Measurements from ENCODE around the gene CDT1.

Gene CDT1

DNA sequence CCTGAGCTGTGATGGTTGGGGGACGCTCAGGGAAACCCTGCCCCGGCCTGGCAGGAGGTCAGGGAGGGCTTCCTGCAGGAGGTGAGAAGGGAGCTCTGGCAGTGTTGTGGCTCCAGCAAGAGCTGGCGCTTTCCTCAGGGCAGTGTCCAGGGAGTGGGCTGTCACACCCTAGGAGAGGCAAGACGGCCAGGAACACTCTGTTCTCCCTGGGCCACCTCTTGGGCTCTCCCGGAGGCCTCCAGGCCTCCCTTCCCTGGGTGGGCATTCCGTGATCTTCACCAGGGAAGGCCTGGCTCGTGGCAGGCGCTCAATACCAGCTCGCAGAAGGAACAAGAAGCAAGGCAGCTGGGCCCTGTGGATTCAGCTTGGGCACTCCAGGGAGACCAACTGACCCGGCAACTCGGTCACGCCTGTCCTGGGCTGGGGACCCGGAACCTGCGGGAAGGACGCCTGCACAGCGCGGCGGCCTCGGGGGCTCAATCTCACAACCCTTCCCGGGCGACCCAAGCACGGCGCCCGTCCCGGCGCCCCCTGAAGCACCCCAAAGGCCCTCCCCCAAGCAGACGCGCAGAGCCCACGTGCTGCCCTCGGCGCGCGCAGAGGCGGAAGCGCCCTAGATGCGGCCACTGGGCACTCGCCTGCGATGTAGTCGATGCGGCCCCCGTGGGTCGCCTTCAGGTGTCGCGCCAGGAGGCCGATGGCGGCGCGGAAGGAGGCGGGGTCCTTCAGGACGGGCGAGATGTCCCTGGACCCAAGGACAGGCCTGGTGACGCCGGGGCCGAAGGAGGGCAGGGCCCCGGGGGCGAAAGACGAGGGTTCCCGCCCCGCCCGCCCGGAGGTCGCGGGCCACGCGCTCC, 7.6 kb downstream of the CDT1 start:
- peak overlapping the region; percentile 94 for H3K4me3 ChIP-seq (ENCODE audit: low read depth, low read length)
- TF ChIP-seq, protein P1, sequence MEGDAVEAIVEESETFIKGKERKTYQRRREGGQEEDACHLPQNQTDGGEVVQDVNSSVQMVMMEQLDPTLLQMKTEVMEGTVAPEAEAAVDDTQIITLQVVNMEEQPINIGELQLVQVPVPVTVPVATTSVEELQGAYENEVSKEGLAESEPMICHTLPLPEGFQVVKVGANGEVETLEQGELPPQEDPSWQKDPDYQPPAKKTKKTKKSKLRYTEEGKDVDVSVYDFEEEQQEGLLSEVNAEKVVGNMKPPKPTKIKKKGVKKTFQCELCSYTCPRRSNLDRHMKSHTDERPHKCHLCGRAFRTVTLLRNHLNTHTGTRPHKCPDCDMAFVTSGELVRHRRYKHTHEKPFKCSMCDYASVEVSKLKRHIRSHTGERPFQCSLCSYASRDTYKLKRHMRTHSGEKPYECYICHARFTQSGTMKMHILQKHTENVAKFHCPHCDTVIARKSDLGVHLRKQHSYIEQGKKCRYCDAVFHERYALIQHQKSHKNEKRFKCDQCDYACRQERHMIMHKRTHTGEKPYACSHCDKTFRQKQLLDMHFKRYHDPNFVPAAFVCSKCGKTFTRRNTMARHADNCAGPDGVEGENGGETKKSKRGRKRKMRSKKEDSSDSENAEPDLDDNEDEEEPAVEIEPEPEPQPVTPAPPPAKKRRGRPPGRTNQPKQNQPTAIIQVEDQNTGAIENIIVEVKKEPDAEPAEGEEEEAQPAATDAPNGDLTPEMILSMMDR (IDR thresholded peaks at IDR 0.05; ENCODE audit: borderline replicate concordance, insufficient read depth, low read depth, low read length), result no peak

DNA sequence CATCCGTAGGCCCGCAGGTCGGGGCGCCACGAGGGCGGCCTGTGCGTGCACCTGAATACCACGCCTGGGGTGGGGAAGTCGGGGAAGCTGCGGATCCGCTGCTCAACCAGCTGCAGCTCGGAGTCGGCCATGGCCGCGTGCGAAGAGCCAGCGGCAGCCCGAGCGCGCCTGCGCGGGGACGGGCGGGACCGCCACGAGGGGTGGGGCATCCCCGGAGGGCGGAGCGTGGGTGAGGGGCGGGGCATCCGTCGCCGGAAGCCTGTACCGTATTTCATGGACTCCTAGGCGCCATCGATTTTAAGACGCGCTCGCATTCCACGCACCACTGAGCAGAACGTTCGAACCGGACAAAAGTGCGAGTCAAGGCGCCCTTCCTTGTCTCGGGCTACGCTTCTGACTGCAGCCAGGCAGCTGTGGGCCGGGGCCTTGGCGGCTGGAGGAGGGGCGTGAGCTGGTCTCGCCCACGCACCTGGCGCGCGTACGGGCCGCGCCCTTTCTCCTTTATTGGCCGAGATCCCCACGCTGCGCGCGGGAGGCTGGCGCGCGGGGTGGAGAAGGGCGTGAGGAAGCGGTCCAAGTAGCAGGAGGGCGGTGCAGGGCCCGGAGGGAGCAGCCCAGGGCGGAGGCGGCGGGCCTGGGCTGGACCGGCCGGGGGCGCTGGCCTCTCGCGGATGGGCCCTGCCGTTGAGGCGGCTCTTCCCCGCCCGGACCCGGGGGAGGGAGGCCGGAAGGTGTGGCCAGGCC, 8.4 kb downstream of the CDT1 start, which contains the start of gene APRT:
Gene APRT (minus strand): TSS at position 160 of the 744 bp plus-strand sequence. CDS start 29 bp downstream, at position 131.
- H3K4me3 ChIP-seq (ENCODE audit: low read depth, low read length), result peak within 1 kb of the TSS; percentile 94
- TF ChIP-seq, protein P1 (IDR thresholded peaks at IDR 0.05; ENCODE audit: borderline replicate concordance, insufficient read depth, low read depth, low read length), result no peak

GRCh38 chr16:88812513-88813268, 9.1 kb downstream of the CDT1 start:
- H3K4me3 ChIP-seq (ENCODE audit: low read depth, low read length), result peak overlapping the region; percentile 94
- TF ChIP-seq, protein P1 (IDR thresholded peaks at IDR 0.05; ENCODE audit: borderline replicate concordance, insufficient read depth, low read depth, low read length), result no peak

- TF ChIP-seq, protein P1 (IDR thresholded peaks at IDR 0.05; ENCODE audit: borderline replicate concordance, insufficient read depth, low read depth, low read length), result no peak
- H3K4me3 ChIP-seq (ENCODE audit: low read depth, low read length), result no peak overlapping the region
Observed at GRCh38 chr16:88813269-88814143, 9.9 kb downstream of the CDT1 start.

- TF ChIP-seq, protein P1 (IDR thresholded peaks at IDR 0.05; ENCODE audit: borderline replicate concordance, insufficient read depth, low read depth, low read length), result no peak
- no peak overlapping the region for H3K4me3 ChIP-seq (ENCODE audit: low read depth, low read length)
Observed at GRCh38 chr16:88814144-88814502, 10.5 kb downstream of the CDT1 start.

DNA sequence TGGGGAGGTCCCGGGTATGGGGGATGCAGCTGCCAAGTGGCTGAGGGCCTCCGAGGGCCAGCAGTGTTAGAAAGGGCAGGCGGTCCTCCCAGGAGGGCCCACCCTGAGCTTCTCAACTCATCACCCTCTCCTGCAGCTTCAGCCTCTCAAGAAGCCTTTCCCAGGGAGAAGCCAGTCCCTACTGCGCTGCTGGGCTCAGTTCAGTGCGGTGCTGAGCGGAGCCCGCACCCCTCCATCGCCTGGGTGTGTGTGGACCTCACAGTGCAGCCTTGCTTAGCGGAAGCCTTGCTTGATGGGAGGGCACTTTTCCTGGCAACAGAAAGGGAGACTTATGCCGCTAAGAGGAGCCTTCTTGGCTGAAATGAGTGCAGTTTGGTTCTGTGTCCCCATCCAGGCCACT, 11.6 kb downstream of the CDT1 start:
- TF ChIP-seq, protein P1 (IDR thresholded peaks at IDR 0.05; ENCODE audit: borderline replicate concordance, insufficient read depth, low read depth, low read length), result no peak
- H3K4me3 ChIP-seq (ENCODE audit: low read depth, low read length), result no peak overlapping the region
